Adrenal gland (tissue), 12 donors: Measurements from ENCODE around the gene PRKCH. TPM values are rescaled to one million over a fixed set of nuclear protein-coding genes. Genes with fewer than 3 reads are reported as not detected.

Source experiments
- DNase-seq, 7 donors: peaks; one replicate each; pipeline ENCODE4 v3.0.0-alpha.2; 2019 to 2020
- H3K27ac ChIP-seq, 5 donors: fragments of 200-600 bp; sonication (generic) in 4 of 5; 1 replicate in 3 of 5; 2 replicates in 2 of 5; pipeline versions ENCODE4 v1.5.1 to v1.8.0; 2016 to 2020; ENCODE audit warnings: mild to moderate bottlenecking in 1 of 5
- H3K27me3 ChIP-seq: fragments of 200-600 bp; 2 replicates; pipeline ENCODE4 v1.8.0; 2021
- H3K36me3 ChIP-seq, 2 donors: fragments of 200-600 bp; replicated peaks in 1 of 2; 1 replicate in 1 of 2; 2 replicates in 1 of 2; pipeline versions ENCODE4 v1.5.1 to v1.8.0; 2018 to 2022
- H3K4me1 ChIP-seq, 2 donors: fragments of 200-600 bp; replicated peaks in 1 of 2; 1 replicate in 1 of 2; 2 replicates in 1 of 2; pipeline versions ENCODE4 v1.5.1 to v1.8.0; 2018 to 2021
- H3K4me3 ChIP-seq, 4 donors: fragments of 200-600 bp; sonication (generic) in 3 of 4; one replicate each; pipeline ENCODE4 v1.5.1; 2016 to 2018
- H3K9me3 ChIP-seq, 3 donors: fragments of 200-600 bp; sonication (generic) in 1 of 3; replicated peaks in 1 of 3; 1 replicate in 2 of 3; 2 replicates in 1 of 3; pipeline versions ENCODE4 v1.5.1 to v1.8.0; 2016 to 2021
- POLR2A ChIP-seq, 2 donors: fragments of 450-650 bp; IDR thresholded peaks; one replicate each; pipeline ENCODE4 v1.6.1; 2017; ENCODE audit warnings: antibody characterized with exemption in 2 of 2, mild to moderate bottlenecking in 2 of 2, moderate library complexity in 1 of 2
- WGBS, 4 donors: extraction: QIAGEN DNeasy Blood & Tissue Kit in 2 of 4; methylation state at CpG; one replicate each; pipeline versions ENCODE4 v1.1.5 to v1.1.7; 2013 to 2017; 5-methylcytosine and 5-hydroxymethylcytosine counted together
- intact Hi-C, 2 donors: fragments of 100-400 bp; cut with DNase I; formaldehyde crosslinking; loops; one replicate each; pipeline versions ENCODE4 v1.14.1 to v1.15.0; 2022 to 2023
- polyA plus RNA-seq, 3 donors: library from polyadenylated mRNA; stranded (reverse); fragments of 200-250 nt in 2 of 3; fragments of 350-450 nt in 1 of 3; fragmentation: Illumina TruSeq in 1 of 3; extraction: RNeasy Lipid Tissue Mini Kit (QIAGEN cat#74804) in 1 of 3; gene quantifications; one replicate each; pipeline ENCODE4 v1.2.3, GENCODE V29; 2013 to 2014
- total RNA-seq, 9 donors: library from RNA; depleted of rRNA in 4 of 9; stranded (reverse); fragments of >200 nt in 4 of 9; fragments of 120-200 nt in 1 of 9; fragmentation: NEBNext Ultra II Directional in 1 of 9; extraction: Animal tissue kit (Norgen Biotek cat#: 25700) in 1 of 9; gene quantifications; one replicate each; pipeline versions ENCODE4 v1.1.0 to v1.2.4, GENCODE V29; 2013 to 2023
- TF ChIP-seq, protein P1 (sequence below), 6 experiments: fragments of 450-650 bp in 4 of 6; fragments of 200-600 bp in 2 of 6; sonication (generic) in 1 of 6; IDR thresholded peaks; 1 replicate in 5 of 6; 2 replicates in 1 of 6; pipeline versions ENCODE4 v1.5.1 to v1.8.0; 2016 to 2021; ENCODE audit warnings: antibody characterized with exemption in 6 of 6, mild to moderate bottlenecking in 2 of 6, moderate library complexity in 1 of 6
- donor health status: healthy with polysubstance abuse.
- donor health status: Bipolar disorder and iron deficiency.
- donor health status: DM: yes; HTN: yes; CAD: no.
- donor health status: DM: no; HTN: no; CAD: no.
- donor health status: DM: no; HTN: no; CAD: no.
- donor health status: DM: yes; HTN: yes; CAD: no.

The PRKCH gene
- total and polyA plus RNA-seq, 12 donors: 7.8 to 28.1 (median 17.0) TPM

DNA sequence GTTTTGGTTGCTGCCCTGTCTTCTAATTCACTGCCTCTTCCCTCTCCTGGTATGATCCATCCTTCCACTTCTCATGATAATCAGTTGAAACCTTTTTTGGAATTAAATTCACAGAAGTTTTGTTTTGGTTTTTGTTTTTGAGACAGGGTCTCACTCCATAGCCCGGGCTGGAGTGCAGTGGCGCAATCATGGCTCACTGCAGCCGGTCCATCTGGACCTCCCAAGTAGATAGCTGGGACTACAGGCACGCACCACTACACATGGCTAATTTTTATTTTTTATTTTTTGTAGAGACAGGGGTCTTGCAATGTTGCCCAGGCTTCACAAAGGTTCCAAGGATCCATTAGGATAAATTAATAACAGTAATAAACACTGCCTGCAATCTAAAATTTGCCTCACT lies 164.3 kb downstream of the PRKCH start:
- TF ChIP-seq, protein P1, sequence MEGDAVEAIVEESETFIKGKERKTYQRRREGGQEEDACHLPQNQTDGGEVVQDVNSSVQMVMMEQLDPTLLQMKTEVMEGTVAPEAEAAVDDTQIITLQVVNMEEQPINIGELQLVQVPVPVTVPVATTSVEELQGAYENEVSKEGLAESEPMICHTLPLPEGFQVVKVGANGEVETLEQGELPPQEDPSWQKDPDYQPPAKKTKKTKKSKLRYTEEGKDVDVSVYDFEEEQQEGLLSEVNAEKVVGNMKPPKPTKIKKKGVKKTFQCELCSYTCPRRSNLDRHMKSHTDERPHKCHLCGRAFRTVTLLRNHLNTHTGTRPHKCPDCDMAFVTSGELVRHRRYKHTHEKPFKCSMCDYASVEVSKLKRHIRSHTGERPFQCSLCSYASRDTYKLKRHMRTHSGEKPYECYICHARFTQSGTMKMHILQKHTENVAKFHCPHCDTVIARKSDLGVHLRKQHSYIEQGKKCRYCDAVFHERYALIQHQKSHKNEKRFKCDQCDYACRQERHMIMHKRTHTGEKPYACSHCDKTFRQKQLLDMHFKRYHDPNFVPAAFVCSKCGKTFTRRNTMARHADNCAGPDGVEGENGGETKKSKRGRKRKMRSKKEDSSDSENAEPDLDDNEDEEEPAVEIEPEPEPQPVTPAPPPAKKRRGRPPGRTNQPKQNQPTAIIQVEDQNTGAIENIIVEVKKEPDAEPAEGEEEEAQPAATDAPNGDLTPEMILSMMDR (IDR thresholded peaks at IDR 0.05): no peak
- no peak for TF ChIP-seq POLR2A (IDR thresholded peaks at IDR 0.05)
- H3K36me3 ChIP-seq: no peaks in the 10 kb centered on the region

DNA sequence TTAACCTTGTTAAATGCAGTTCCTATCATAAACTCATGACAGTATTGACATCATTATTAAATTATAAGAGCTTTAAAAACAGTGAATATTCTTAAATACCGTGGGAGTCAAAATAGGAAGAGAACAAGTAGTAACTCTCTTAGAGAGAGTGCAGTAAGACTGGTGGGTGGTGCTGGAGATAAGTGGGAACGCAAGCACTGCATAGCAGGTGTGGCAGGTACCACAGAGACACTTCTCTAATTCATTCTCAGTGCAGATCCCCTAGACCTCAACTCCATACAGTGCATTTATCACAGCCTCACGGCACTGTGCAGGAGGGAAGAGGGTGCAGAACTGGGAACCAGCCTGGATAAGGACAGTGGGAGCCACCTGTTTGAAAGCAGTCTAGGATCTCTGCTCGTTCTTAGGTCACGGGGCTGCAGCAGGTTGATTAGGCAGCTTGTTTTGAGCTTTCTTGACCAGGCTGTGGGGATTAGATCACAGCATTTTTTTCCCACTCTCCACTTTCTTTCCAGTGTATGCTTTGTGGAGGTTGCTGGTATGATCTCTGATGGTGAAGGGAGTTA lies 165.6 kb downstream of the PRKCH start:
- Histone ChIP-seq H3K36me3 (no peaks in the 10 kb centered on the region), H3K4me1 (peaks cover 14 to 31% of the 10 kb centered on the region in 2 donors), H3K9me3 (no peaks in the 10 kb centered on the region), H3K4me3 (no peak overlapping the region), H3K27me3 (no peaks in the 10 kb centered on the region), H3K27ac (no peak overlapping the region)
- DNase-seq: no peak
- 89 to 94% (median 92%) methylated on average over 5 of the region's 5 CpGs for WGBS, 4 donors
- intact Hi-C loops: no loop called here
- TF ChIP-seq, protein P1 (IDR thresholded peaks at IDR 0.05): no peak
- no peak for TF ChIP-seq POLR2A (IDR thresholded peaks at IDR 0.05)

More for the DNA sequence above, 164.3 kb downstream of the PRKCH start:
- 79 to 91% (median 88%) methylated on average over 4 of the region's 4 CpGs for WGBS, 4 donors
- Histone ChIP-seq H3K4me3 (no peak overlapping the region), H3K4me1 (peaks cover 10 to 20% of the 10 kb centered on the region in 2 donors), H3K9me3 (no peaks in the 10 kb centered on the region), H3K27me3 (no peaks in the 10 kb centered on the region), H3K27ac (no peak overlapping the region)
- intact Hi-C loops: no loop called here
- DNase-seq: no peak

DNA sequence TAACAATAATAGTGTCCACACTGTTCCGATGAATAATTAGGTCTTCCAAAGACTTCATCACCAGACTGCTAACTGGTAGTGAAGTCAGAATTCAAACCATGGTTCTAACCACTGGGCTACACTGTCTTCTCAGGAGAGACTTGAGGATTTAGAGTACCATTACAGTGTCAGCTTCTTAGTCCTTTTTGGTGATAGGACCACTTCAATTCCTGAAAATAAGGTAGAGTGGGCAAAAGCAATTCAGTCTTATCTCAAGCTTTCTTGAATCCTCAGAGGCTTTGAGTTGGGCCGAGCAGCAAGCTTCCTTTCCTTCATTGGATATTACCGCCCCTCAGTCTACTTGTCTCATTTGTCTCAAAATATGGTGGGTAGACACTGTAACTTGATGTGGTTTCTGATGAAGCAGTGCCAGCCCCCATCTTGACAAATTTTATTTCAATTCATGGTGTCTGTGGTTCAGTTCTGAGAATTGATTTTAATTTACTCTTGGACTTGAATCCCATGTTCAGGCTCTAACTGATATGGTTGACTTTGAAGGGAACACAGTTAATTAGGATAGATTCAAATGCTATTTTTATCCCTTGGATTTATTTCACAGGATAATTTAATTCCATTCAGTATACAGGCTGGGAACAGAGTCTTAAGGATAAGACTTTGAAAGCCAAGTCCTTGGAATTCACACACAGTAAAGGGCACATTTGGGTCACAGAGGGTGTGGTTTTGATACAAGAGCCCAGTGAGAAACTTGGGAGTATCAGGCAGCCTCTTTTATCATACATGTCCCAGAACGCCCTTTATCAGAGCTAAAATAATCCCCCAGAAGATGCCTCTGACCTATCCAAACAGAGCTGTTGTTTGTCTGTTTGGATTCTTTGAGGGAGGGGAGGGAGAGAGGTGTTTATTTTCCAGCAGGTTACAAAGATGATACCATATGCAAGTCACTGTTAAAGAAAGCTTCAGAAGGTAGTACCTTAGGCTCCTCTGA lies 167.3 kb downstream of the PRKCH start:
- no peak overlapping the region for H3K4me3 ChIP-seq
- peaks cover 14 to 39% of the 10 kb centered on the region in 2 donors for H3K4me1 ChIP-seq
- no peaks in the 10 kb centered on the region for H3K36me3 ChIP-seq
- intact Hi-C loops: no loop called here
- no peaks in the 10 kb centered on the region for H3K9me3 ChIP-seq
- DNase-seq: no peak
- TF ChIP-seq, protein P1 (IDR thresholded peaks at IDR 0.05): no peak
- no peak for TF ChIP-seq POLR2A (IDR thresholded peaks at IDR 0.05)
- H3K27me3 ChIP-seq: no peaks in the 10 kb centered on the region
- WGBS, 4 donors: 74 to 82% (median 77%) methylated on average over 4 of the region's 4 CpGs
- peak overlapping the region in 3 of 5 donors; percentile 40 to 85 (median 74) for H3K27ac ChIP-seq

DNA sequence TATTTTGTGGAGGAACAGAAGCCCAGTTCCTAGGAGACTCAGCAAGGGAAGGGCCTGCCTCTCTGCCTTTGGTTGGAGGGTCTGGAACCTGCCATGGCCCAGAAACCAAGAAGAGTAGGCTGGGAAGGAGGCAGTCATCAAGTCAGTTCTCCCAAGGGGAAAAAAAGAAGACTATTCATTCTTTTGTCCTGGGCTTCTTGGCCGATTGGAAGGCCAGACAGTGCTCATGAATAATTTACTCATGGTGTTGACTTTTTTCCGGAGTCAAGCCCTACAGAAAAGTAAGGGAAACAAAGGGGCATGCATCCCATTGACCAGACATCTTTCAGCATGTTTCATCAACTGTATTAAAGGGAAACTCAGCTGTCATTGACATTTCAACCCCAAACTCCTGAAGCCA lies 168.1 kb downstream of the PRKCH start:
- no peak for TF ChIP-seq POLR2A (IDR thresholded peaks at IDR 0.05)
- TF ChIP-seq, protein P1 (IDR thresholded peaks at IDR 0.05): no peak
- peaks cover 14 to 39% of the 10 kb centered on the region in 2 donors for H3K4me1 ChIP-seq
- H3K27ac ChIP-seq: peak overlapping the region in 3 of 5 donors; percentile 1 to 85 (median 74)
- no peak for DNase-seq
- H3K9me3 ChIP-seq: no peaks in the 10 kb centered on the region
- no peak overlapping the region for H3K4me3 ChIP-seq
- intact Hi-C loops: no loop called here
- no peaks in the 10 kb centered on the region for H3K27me3 ChIP-seq
- H3K36me3 ChIP-seq: no peaks in the 10 kb centered on the region
- 61 to 81% (median 71%) methylated on average over 2 of the region's 2 CpGs for WGBS, 4 donors
